ENCODE measurements around the gene COX14. TPM values are rescaled to one million over a fixed set of nuclear protein-coding genes. Genes with fewer than 3 reads are reported as not detected.

The COX14 gene
- total RNA-seq, 1 donor from 2014 or later, result 42.4 TPM

DNA sequence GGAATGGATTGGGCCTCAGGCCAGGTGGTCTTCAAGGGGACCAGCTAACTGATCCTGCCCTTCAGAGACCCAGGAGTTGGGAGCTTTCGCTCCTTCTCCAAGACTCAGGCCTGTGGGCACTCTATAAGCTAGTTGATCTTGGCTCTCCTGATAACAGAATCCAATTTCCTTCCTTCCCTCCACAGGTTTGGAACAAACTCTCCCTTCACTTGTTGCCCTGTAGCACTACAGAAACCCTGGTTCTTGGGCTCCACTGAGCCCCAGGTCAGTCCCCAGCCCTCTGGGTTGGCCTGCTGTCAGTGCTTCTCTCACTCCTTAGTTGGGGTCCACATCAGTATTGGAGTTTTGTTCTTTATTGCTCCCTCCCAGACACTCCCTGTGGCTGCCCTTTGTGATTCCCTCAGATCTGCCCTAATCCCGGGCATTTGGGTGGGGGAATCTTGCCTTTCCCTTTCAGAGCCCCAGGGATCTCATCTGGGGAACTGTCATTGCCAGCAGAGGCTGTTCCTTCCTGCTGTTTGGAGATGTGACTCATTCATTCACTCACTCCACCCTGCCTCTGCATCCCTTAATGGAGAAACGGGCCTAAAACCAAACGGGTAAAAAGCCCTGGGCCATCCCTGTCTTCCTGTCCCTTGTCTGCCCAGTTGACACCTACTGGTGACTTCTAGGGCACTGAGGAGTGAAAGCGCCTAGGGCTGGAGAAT lies 12.6 kb upstream of the COX14 start:
- H3K4me1 Mint-ChIP-seq, result peaks cover 7% of the 10 kb centered on the region
- TF ChIP-seq, protein P1, sequence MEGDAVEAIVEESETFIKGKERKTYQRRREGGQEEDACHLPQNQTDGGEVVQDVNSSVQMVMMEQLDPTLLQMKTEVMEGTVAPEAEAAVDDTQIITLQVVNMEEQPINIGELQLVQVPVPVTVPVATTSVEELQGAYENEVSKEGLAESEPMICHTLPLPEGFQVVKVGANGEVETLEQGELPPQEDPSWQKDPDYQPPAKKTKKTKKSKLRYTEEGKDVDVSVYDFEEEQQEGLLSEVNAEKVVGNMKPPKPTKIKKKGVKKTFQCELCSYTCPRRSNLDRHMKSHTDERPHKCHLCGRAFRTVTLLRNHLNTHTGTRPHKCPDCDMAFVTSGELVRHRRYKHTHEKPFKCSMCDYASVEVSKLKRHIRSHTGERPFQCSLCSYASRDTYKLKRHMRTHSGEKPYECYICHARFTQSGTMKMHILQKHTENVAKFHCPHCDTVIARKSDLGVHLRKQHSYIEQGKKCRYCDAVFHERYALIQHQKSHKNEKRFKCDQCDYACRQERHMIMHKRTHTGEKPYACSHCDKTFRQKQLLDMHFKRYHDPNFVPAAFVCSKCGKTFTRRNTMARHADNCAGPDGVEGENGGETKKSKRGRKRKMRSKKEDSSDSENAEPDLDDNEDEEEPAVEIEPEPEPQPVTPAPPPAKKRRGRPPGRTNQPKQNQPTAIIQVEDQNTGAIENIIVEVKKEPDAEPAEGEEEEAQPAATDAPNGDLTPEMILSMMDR (IDR thresholded peaks at IDR 0.05), result no peak
- peak overlapping the region; percentile 53 for H3K27ac Mint-ChIP-seq
- no peaks in the 10 kb centered on the region for H3K9me3 Mint-ChIP-seq
- H3K36me3 Mint-ChIP-seq (ENCODE audit: low read depth), result peaks cover 77% of the 10 kb centered on the region
- no peak overlapping the region for H3K4me3 Mint-ChIP-seq
- ChIA-PET POLR2A (interaction anchor here (1.1 to 3.3 kb wide), 3 partner anchors 9 to 14 kb away, joined by 3 to 14 read pairs (median 7); partner anchors contain the start of genes COX14 and SMARCD1), CTCF (no interaction called here)
- intact Hi-C loops (cut with micrococcal nuclease), result no loop called here
- ATAC-seq (ENCODE audit: low read depth) (no peak), DNase-seq (no peak)
- H3K27me3 Mint-ChIP-seq, result no peaks in the 10 kb centered on the region

DNA sequence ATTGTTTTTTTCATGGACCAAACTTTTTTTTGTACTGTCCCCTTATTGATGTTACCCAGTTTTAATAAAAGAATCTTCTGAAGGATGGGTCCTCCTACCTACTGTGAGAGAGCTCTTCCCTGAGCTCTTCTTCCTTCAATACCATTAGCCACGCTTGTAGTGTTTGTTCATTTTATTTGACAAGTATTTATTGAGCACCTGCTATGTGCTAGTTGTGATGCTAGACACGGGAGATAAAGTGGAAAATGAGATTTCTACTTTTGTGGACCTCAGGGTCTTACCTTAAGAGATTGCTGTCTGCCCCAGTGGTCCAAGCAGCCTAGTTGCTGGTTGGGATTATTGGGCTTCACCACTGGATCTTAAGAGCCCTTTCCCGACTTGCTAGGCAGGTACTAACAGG lies 11.5 kb upstream of the COX14 start:
- peaks cover 66% of the 10 kb centered on the region for H3K36me3 Mint-ChIP-seq (ENCODE audit: low read depth)
- H3K9me3 Mint-ChIP-seq, result no peaks in the 10 kb centered on the region
- POLR2A ChIA-PET, result interaction anchor here (0.6 to 3.3 kb wide), 5 partner anchors 10 to 75 kb away, joined by 3 to 14 read pairs (median 4); partner anchors contain the start of genes COX14, RACGAP1 and SMARCD1
- no peak overlapping the region for H3K4me3 Mint-ChIP-seq
- H3K27me3 Mint-ChIP-seq, result no peaks in the 10 kb centered on the region
- intact Hi-C loops (cut with micrococcal nuclease), result no loop called here
- DNase-seq, result no peak
- no peak overlapping the region for H3K27ac Mint-ChIP-seq
- CTCF ChIA-PET, result interaction anchor here (0.8 to 1.0 kb wide), 2 partner anchors 11 to 13 kb away, joined by 3 to 4 read pairs; no protein-coding TSS in a partner anchor
- TF ChIP-seq, protein P1 (IDR thresholded peaks at IDR 0.05), result no peak
- ATAC-seq (ENCODE audit: low read depth), result no peak
- H3K4me1 Mint-ChIP-seq, result peaks cover 7% of the 10 kb centered on the region

DNA sequence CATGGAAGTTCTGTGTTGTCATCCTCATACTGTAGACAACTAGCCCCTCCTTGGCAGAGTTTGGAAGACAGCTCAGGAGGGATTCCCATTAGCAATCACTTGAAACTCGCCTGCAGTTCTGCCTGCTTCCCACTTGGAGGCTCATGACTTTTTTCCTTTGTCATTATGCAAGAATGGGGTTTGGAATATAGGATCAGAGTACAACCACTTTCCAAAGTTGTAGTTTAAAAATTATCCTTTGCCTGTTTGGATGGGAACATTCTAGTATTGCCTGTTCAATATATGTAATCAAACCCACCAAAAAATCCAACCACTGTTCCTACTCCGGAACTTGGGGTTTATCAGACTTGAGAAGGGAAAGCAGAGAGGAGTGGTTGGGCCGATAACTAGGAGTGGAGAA lies 10.4 kb upstream of the COX14 start:
- Mint-ChIP-seq H3K4me1 (peaks cover 9% of the 10 kb centered on the region), H3K9me3 (no peaks in the 10 kb centered on the region), H3K4me3 (no peak overlapping the region), H3K36me3 (ENCODE audit: low read depth) (peaks cover 60% of the 10 kb centered on the region), H3K27ac (no peak overlapping the region), H3K27me3 (no peaks in the 10 kb centered on the region)
- DNase-seq (no peak), ATAC-seq (ENCODE audit: low read depth) (no peak)
- ChIA-PET CTCF (no interaction called here), POLR2A (interaction anchor here (1.9 to 3.3 kb wide), 2 partner anchors 9 to 16 kb away, joined by 7 to 14 read pairs; partner anchors contain the start of genes COX14 and SMARCD1)
- intact Hi-C loops (cut with micrococcal nuclease), result no loop called here
- TF ChIP-seq, protein P1 (IDR thresholded peaks at IDR 0.05), result no peak

DNA sequence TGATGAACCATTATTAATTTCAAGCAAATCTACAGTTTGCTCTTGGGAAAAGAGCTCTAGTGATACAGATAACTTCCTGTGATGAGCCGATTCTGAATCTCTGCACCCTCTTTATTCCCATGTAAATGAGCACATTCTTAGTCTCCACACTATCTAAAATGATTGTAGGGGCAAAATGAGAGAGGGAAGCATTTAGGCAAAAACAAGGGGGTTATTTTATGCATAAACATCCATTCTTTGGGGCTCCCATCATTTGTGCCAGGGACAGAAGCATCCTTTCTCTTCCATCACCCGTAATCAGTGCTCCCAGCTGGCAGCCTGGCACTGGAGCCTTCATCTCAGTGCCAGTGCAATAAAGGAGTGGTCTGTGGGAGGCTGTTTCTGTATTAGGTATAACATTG lies 9.9 kb upstream of the COX14 start:
- ATAC-seq (ENCODE audit: low read depth), result no peak
- H3K27ac Mint-ChIP-seq, result no peak overlapping the region

More for the DNA sequence above, 9.9 kb upstream of the COX14 start:
- no peak for DNase-seq
- intact Hi-C loops (cut with micrococcal nuclease), result no loop called here
- Mint-ChIP-seq H3K36me3 (ENCODE audit: low read depth) (peaks cover 58% of the 10 kb centered on the region), H3K4me3 (no peak overlapping the region), H3K9me3 (no peaks in the 10 kb centered on the region), H3K27me3 (no peaks in the 10 kb centered on the region), H3K4me1 (peaks cover 9% of the 10 kb centered on the region)
- TF ChIP-seq, protein P1 (IDR thresholded peaks at IDR 0.05), result no peak
- POLR2A ChIA-PET, result interaction anchor here (0.7 to 3.3 kb wide), 3 partner anchors 9 to 422 kb away, joined by 3 to 14 read pairs (median 7); partner anchors contain the start of genes COX14 and SMARCD1
- CTCF ChIA-PET, result interaction anchor here (1.6 to 2.4 kb wide), 2 partner anchors 10 to 14 kb away, joined by 8 to 9 read pairs; partner anchors contain the start of gene COX14
